ENCODE results near the gene INSC.

GRCh38 chr11:15099267-15099666 lies 15.5 kb upstream of the INSC start:
- TF ChIP-seq POLR2A (IDR thresholded peaks at IDR 0.05; ENCODE audit: low read depth, low read length) (no peak), POLR2AphosphoS5 (IDR thresholded peaks at IDR 0.05; ENCODE audit: low read depth, low read length) (no peak), TAF1 (IDR thresholded peaks at IDR 0.05; ENCODE audit: low read depth, low read length) (no peak), SPI1 (IDR thresholded peaks at IDR 0.05; ENCODE audit: low read depth, low read length) (no peak)

Data from GM12891 (cell line).